Measurements from ENCODE around the gene CUL3.

Gene CUL3

GRCh38 chr2:224433442-224433841 lies 151.7 kb downstream of the CUL3 start:
- TF ChIP-seq CTCF (IDR thresholded peaks at IDR 0.05; ENCODE audit: insufficient read depth, missing control alignments), result no peak
- FAIRE-seq (no peak), DNase-seq (ENCODE audit: insufficient read length, low spot score) (no peak)

GRCh38 chr2:224432003-224432579 lies 153.1 kb downstream of the CUL3 start:
- DNase-seq (ENCODE audit: insufficient read length, low spot score), result no peak
- TF ChIP-seq CTCF (IDR thresholded peaks at IDR 0.05; ENCODE audit: insufficient read depth, missing control alignments), result no peak
- no peak for FAIRE-seq

- TF ChIP-seq CTCF (IDR thresholded peaks at IDR 0.05; ENCODE audit: insufficient read depth, missing control alignments), result no peak
- DNase-seq (ENCODE audit: insufficient read length, low spot score) (no peak), FAIRE-seq (no peak)
Measured at GRCh38 chr2:224429441-224429810, 155.7 kb downstream of the CUL3 start.

GRCh38 chr2:224428787-224429440 lies 156.2 kb downstream of the CUL3 start:
- TF ChIP-seq CTCF (IDR thresholded peaks at IDR 0.05; ENCODE audit: insufficient read depth, missing control alignments), result no peak
- FAIRE-seq, result no peak
- DNase-seq (ENCODE audit: insufficient read length, low spot score), result no peak

GRCh38 chr2:224427471-224427870 lies 157.7 kb downstream of the CUL3 start:
- no peak for TF ChIP-seq CTCF (IDR thresholded peaks at IDR 0.05; ENCODE audit: insufficient read depth, missing control alignments)
- DNase-seq (ENCODE audit: insufficient read length, low spot score) (no peak), FAIRE-seq (no peak)

GRCh38 chr2:224426656-224427055 lies 158.5 kb downstream of the CUL3 start:
- no peak for TF ChIP-seq CTCF (IDR thresholded peaks at IDR 0.05; ENCODE audit: insufficient read depth, missing control alignments)
- no peak for FAIRE-seq
- no peak for DNase-seq (ENCODE audit: insufficient read length, low spot score)

GRCh38 chr2:224421065-224421464 lies 164.1 kb downstream of the CUL3 start:
- DNase-seq (ENCODE audit: insufficient read length, low spot score) (no peak), FAIRE-seq (no peak)
- no peak for TF ChIP-seq CTCF (IDR thresholded peaks at IDR 0.05; ENCODE audit: insufficient read depth, missing control alignments)
